Activated CD4-positive, alpha-beta T cell treated with anti-CD3 and anti-CD28 coated beads, Interleukin-2, amount 50 U/mL, for 4 hours (primary cell): ENCODE measurements around the gene KCNN2.

Experiments
- DNase-seq, 2 experiments: peaks; one replicate each; pipeline ENCODE4 v3.0.0-alpha.2; 2020

Gene KCNN2

GRCh38 chr5:114362977-114363761 is 1.3 kb downstream of the KCNN2 start:
- DNase-seq = no peak

- no peak for DNase-seq
Observed at GRCh38 chr5:114363837-114364236, 2.0 kb downstream of the KCNN2 start.

GRCh38 chr5:114367029-114367428 is 5.2 kb downstream of the KCNN2 start:
- no peak for DNase-seq

GRCh38 chr5:114369680-114370417 is 8.0 kb downstream of the KCNN2 start:
- DNase-seq = no peak

GRCh38 chr5:114377050-114377844 is 15.4 kb downstream of the KCNN2 start:
- no peak for DNase-seq

- no peak for DNase-seq
Observed at GRCh38 chr5:114377946-114378345, 16.1 kb downstream of the KCNN2 start.

- no peak for DNase-seq
Observed at GRCh38 chr5:114380721-114381120, 18.9 kb downstream of the KCNN2 start.

- no peak for DNase-seq
Observed at GRCh38 chr5:114387433-114387832, 25.6 kb downstream of the KCNN2 start.

GRCh38 chr5:114390431-114390830 is 28.6 kb downstream of the KCNN2 start:
- no peak for DNase-seq

GRCh38 chr5:114391321-114391720 is 29.5 kb downstream of the KCNN2 start:
- no peak for DNase-seq

GRCh38 chr5:114393159-114393558 is 31.3 kb downstream of the KCNN2 start:
- no peak for DNase-seq

- no peak for DNase-seq
Observed at GRCh38 chr5:114402206-114402605, 40.3 kb downstream of the KCNN2 start.

GRCh38 chr5:114407783-114408182 is 45.9 kb downstream of the KCNN2 start:
- DNase-seq = no peak

GRCh38 chr5:114408847-114409246 is 47.0 kb downstream of the KCNN2 start:
- no peak for DNase-seq

GRCh38 chr5:114411380-114411931 is 49.6 kb downstream of the KCNN2 start:
- DNase-seq = no peak

GRCh38 chr5:114412510-114413171 is 50.8 kb downstream of the KCNN2 start:
- DNase-seq = no peak

- DNase-seq = no peak
Observed at GRCh38 chr5:114415760-114416159, 53.9 kb downstream of the KCNN2 start.

- no peak for DNase-seq
Observed at GRCh38 chr5:114416254-114416653, 54.4 kb downstream of the KCNN2 start.

GRCh38 chr5:114417519-114417918 is 55.6 kb downstream of the KCNN2 start:
- DNase-seq = no peak

GRCh38 chr5:114418176-114419066 is 56.6 kb downstream of the KCNN2 start:
- DNase-seq = no peak

- DNase-seq = no peak
Observed at GRCh38 chr5:114419067-114419388, 57.2 kb downstream of the KCNN2 start.

GRCh38 chr5:114419959-114420358 is 58.1 kb downstream of the KCNN2 start:
- DNase-seq = no peak
